Ishikawa (cell line): ENCODE results near the gene ALPI.

Experiments
- CREB1 ChIP-seq: IDR thresholded peaks from 2 replicates; pipeline ENCODE4 v1.6.1; 2012; ENCODE audit warnings: low read depth
- EP300 ChIP-seq: IDR thresholded peaks from 2 replicates; pipeline ENCODE4 v1.6.1; 2012; ENCODE audit warnings: borderline replicate concordance
- FOXM1 ChIP-seq: IDR thresholded peaks from 2 replicates; pipeline ENCODE4 v1.6.1; 2012; ENCODE audit warnings: low read depth, borderline replicate concordance
- MAX ChIP-seq: IDR thresholded peaks from 2 replicates; pipeline ENCODE4 v1.6.1; 2012
- NFIC ChIP-seq: IDR thresholded peaks from 2 replicates; pipeline ENCODE4 v1.6.1; 2012
- RAD21 ChIP-seq: IDR thresholded peaks from 2 replicates; pipeline ENCODE4 v1.6.1; 2012; ENCODE audit warnings: low read depth
- REST ChIP-seq: IDR thresholded peaks from 2 replicates; pipeline ENCODE4 v1.6.1; 2012; ENCODE audit warnings: low read depth, mild to moderate bottlenecking
- TAF1 ChIP-seq: IDR thresholded peaks from 2 replicates; pipeline ENCODE4 v1.6.1; 2012; ENCODE audit warnings: low read depth, mild to moderate bottlenecking
- TCF12 ChIP-seq: IDR thresholded peaks from 2 replicates; pipeline ENCODE4 v1.6.1; 2012; ENCODE audit warnings: low read depth
- USF1 ChIP-seq: IDR thresholded peaks from 2 replicates; pipeline ENCODE4 v1.6.1; 2012

GRCh38 chr2:232411901-232412629 is 43.9 kb upstream of the ALPI start:
- TF ChIP-seq MAX (no peak), REST (no peak), CREB1 (no peak), EP300 (no peak), RAD21 (no peak), FOXM1 (no peak), NFIC (no peak), USF1 (no peak), TAF1 (no peak), TCF12 (no peak)
